Astrocyte of the cerebellum (primary cell): ENCODE results near the gene MBP.

Experiments used
- DNase-seq: peaks from one replicate; pipeline ENCODE4 v3.0.0-alpha.2; 2011; ENCODE audit warnings: low read depth
- H3K4me3 ChIP-seq: 2 replicates; pipeline ENCODE4 v1.5.1; 2011; ENCODE audit warnings: mild to moderate bottlenecking, low read depth, low read length, moderate library complexity
- in situ Hi-C: cut with HindIII; loops from 2 replicates; pipeline ENCODE4 v1.10.0; 2017; ENCODE audit warnings: low sequenced_read_pairs
- TF ChIP-seq, protein P1 (sequence below): IDR thresholded peaks from 2 replicates; pipeline ENCODE4 v1.5.1; 2012; ENCODE audit warnings: low read length, low read depth, moderate library complexity, mild to moderate bottlenecking; ENCODE audit errors: missing control alignments

MBP gene

DNA sequence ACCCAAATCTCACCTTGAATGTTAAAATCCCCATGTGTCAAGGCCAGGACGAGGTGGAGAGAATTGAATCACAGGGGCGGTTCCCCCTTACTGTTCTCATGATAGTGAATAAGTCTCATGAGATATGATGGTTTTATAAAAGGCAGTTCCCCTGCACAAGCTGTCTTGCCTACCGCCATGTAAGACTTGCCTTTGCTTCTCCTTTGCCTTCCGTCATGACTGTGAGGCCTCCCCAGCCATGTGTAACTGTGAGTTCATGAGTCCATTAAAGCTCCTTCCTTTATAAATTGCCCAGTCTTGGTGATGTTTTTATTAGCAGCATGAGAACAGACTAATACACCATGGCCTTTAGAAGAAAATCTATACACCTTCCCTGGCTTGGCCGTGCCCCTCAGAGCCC is 7.4 kb upstream of the MBP start:
- DNase-seq: no peak
- TF ChIP-seq, protein P1, sequence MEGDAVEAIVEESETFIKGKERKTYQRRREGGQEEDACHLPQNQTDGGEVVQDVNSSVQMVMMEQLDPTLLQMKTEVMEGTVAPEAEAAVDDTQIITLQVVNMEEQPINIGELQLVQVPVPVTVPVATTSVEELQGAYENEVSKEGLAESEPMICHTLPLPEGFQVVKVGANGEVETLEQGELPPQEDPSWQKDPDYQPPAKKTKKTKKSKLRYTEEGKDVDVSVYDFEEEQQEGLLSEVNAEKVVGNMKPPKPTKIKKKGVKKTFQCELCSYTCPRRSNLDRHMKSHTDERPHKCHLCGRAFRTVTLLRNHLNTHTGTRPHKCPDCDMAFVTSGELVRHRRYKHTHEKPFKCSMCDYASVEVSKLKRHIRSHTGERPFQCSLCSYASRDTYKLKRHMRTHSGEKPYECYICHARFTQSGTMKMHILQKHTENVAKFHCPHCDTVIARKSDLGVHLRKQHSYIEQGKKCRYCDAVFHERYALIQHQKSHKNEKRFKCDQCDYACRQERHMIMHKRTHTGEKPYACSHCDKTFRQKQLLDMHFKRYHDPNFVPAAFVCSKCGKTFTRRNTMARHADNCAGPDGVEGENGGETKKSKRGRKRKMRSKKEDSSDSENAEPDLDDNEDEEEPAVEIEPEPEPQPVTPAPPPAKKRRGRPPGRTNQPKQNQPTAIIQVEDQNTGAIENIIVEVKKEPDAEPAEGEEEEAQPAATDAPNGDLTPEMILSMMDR: no peak
- in situ Hi-C loops: no loop called here
- no peak overlapping the region for H3K4me3 ChIP-seq

DNA sequence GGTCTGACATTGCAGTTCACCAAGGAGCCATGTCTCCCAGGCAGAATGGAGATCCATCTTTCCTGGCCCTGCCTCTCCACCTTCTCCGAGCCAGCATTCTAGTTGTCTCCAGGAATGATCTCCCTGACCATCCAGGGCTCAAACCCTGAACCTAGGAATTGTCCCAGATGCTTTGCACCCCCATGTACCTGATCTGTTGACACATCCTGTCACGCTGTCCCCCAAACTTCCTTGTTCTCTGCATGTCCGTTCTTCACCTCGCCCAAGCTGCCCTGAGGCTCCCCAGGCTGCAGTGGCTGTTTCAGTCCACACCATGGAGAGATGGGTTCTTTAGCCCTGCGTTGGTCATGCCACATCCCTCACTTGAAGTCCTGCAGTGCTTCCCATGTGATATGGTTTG is 7.0 kb upstream of the MBP start:
- no peak for DNase-seq
- TF ChIP-seq, protein P1: no peak
- H3K4me3 ChIP-seq: no peak overlapping the region
- in situ Hi-C loops: no loop called here

DNA sequence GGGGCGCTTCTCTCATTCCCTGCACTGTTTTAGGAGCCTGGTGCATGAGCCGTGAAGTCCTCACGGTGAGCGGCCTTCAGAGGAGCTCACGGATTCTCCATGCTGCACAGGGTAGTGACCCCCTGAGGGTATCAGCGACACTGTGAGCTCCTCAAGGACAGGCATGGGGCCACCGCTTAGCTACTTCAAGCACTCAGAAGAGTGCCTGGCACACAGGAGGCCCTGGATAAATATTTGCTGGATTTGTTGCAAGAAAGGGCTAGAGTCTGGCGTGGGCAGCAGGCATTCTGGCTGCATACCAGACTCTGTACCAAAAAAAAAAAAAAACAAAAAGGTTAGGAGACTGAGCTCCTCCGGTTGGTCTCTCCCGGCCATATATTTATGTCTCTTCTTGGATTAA is 5.7 kb upstream of the MBP start:
- DNase-seq: no peak
- in situ Hi-C loops: no loop called here
- H3K4me3 ChIP-seq: no peak overlapping the region
- TF ChIP-seq, protein P1: no peak

DNA sequence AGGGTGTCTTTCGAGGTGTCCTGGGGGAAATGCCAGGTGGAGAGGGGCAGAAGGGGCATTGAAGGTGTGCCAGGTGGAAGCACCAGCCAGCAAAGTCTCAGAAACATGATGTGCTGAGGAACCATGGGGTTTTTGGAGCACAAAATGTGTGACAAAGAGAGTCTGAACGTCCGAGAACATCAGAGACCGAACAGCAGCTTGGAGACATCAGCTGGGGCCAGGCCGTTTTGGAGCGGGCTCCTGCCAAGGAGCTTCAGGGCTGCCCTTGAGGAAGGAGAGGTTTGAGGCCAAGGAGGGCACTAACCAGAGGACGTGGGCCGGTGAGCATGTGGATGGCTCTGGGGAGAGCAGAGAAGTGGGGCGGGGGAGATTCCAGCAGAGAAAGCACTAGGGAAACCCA is 5.3 kb upstream of the MBP start:
- TF ChIP-seq, protein P1: no peak
- no peak overlapping the region for H3K4me3 ChIP-seq
- no peak for DNase-seq
- in situ Hi-C loops: no loop called here

DNA sequence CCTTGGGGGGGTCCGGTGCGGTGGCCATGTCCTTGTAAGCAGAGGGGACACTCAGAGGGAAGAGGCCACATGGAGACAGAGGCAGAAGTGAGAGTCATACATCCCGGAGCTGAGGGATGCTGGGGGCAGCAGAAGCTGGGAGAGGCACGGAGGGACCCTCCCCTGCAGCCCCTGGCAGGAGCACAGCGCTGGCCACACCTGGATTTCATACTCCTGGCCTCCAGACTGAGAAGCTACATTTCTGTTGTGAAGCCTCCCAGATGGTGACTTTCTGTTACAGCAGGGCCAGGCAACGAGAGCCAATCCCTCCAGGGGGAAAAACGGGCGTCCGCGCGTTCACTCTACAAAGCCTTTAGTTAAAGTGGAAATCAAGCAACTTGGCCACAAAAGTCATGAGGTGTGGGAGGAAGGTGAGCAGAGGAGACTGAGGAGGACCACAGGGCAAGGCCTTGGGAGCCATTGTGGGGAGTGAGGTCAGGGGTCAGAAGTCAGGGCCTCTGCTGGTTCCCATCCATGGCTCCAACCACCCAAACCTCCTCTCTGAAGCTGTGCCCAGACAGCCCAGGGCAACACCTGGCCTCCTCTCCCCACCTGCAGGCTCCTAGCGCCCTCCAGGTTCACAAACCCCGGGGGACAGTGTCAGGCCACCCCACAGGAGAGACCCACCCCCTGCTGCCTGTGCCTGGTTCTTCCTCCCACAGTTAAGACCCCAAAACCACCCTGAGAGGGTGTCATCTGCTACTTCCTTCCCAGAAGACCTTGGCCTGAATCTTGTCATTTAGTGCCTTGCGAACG is 4.5 kb upstream of the MBP start:
- DNase-seq: no peak
- TF ChIP-seq, protein P1: no peak
- in situ Hi-C loops: no loop called here
- no peak overlapping the region for H3K4me3 ChIP-seq

DNA sequence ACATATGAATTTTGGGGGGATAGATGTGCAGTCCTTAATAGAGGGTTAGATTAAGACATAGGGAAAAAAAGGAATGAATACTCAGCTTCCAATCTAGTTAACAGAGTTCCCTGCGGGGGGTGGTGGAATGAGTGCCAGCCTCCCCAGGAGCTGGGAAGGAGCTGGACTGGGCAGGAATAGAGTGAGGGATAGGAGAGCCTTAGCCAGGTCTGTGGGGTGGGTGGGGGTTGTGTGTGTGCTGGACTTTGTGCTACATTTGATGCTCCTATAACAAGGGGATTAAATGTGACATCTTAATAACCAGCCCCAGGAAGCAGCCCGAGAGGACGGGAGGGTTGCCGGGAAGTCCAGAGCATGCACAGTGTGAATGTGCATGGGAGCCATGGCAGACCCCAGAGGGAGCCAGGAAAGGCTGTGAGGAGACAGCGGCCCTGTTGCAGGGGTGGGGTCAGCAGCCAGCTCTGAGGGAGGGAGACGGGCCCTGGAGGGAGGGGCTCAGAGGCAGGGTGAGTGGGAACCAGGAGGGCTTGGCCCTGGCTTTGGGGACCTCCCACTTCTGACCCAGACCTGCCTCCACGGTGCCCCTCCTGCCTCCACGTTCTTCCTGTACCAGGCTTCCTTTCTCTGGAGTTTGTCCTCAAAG is 3.6 kb upstream of the MBP start:
- in situ Hi-C loops: no loop called here
- no peak for DNase-seq
- H3K4me3 ChIP-seq: no peak overlapping the region
- TF ChIP-seq, protein P1: no peak
